ENCODE data around the gene BIN1. TPM values are rescaled to one million over a fixed set of nuclear protein-coding genes. Genes with fewer than 3 reads are reported as not detected.

Gene BIN1
- total RNA-seq, 1 donor from 2014 or later: 11.8 TPM

DNA sequence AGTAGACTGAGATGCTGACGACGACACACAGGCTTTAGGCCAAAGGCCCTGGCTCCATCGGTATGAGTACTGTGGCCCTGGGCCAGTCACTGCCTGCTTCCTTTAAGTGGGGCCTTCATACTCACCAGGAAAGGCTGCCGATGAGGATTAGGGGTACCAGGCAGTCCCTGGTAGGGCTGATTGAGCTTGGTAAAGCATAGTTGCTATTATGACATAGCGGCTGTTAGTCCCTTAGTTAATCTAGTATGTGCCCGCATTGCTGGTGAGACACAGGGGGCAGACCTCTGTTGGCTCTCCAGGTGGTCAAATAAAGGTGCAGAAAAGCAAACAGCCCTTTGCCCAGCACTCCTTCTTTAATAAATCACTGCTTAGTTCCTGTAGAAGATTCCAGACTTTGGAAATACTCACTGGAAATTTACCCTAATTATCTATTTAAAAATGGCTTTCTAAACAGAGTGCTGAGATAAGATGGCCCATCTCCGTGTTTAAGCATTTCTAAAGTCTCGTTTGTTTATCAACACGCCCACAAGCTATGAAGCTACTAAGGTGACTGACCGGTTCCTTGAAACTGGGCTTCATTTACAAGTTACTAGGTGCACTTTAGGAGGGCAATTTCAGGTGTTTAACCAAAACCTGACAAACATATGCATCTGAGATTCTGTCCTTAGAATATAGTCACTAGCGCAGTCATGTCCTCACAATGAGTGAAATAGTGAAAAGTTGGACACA is 8.7 kb upstream of the BIN1 start:
- Histone ChIP-seq H3K36me3 (ENCODE audit: control insufficient read depth, insufficient read depth, low read length) (no peaks in the 10 kb centered on the region), H3K27me3 (ENCODE audit: control insufficient read depth, insufficient read depth, low read length) (peaks cover 1% of the 10 kb centered on the region), H3K4me3 (ENCODE audit: low read depth, low read length) (no peak overlapping the region)
- TF ChIP-seq, protein P1, sequence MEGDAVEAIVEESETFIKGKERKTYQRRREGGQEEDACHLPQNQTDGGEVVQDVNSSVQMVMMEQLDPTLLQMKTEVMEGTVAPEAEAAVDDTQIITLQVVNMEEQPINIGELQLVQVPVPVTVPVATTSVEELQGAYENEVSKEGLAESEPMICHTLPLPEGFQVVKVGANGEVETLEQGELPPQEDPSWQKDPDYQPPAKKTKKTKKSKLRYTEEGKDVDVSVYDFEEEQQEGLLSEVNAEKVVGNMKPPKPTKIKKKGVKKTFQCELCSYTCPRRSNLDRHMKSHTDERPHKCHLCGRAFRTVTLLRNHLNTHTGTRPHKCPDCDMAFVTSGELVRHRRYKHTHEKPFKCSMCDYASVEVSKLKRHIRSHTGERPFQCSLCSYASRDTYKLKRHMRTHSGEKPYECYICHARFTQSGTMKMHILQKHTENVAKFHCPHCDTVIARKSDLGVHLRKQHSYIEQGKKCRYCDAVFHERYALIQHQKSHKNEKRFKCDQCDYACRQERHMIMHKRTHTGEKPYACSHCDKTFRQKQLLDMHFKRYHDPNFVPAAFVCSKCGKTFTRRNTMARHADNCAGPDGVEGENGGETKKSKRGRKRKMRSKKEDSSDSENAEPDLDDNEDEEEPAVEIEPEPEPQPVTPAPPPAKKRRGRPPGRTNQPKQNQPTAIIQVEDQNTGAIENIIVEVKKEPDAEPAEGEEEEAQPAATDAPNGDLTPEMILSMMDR (IDR thresholded peaks at IDR 0.05; ENCODE audit: insufficient read depth, low read length, severe bottlenecking): no peak
- DNase-seq (ENCODE audit: low read depth) (no peak), FAIRE-seq (no peak)

DNA sequence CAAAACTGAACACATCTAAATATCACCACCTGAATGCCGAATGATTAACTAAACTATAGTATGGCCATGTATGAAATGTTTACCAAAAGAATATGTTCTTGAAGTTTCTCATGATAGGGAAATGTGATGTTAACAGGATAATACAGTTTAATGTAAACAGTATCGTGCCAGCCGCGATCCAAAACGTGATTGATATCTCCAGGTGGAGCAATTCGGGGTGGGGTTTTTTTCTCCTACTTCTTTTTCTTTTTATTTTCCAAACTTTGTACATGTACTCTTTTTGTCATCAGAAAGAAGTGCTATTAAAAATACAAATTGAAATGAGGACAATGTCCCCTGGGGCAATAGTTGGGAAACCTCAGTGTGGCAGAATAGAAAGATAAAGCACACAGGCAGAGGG is 4.0 kb upstream of the BIN1 start:
- DNase-seq (ENCODE audit: low read depth) (no peak), FAIRE-seq (no peak)
- Histone ChIP-seq H3K27me3 (ENCODE audit: control insufficient read depth, insufficient read depth, low read length) (peaks cover 1% of the 10 kb centered on the region), H3K36me3 (ENCODE audit: control insufficient read depth, insufficient read depth, low read length) (no peaks in the 10 kb centered on the region), H3K4me3 (ENCODE audit: low read depth, low read length) (no peak overlapping the region)
- TF ChIP-seq, protein P1 (IDR thresholded peaks at IDR 0.05; ENCODE audit: insufficient read depth, low read length, severe bottlenecking): no peak

DNA sequence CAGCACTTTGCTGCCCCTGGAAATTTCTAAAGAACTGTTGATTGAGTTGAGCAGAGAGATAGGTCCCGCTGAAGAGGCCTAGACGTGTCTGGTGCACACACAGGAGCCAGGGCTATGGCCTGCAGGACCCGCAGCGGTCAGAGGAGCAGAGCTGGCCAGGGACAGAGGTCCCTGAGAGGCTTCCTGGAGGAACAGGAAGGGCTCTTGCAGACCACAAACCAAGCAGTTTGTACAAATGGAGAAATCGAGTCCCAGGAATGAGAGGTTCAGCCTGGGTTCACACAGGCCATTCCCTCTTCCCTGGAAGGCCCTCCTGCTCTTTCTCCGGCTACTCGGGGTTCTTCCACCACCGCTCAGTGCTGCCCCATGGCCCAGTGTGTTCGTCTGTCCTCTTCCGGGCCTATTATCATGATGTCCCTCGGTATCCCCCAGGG is 1.2 kb upstream of the BIN1 start:
- no peak for DNase-seq (ENCODE audit: low read depth)
- no peak overlapping the region for H3K4me3 ChIP-seq (ENCODE audit: low read depth, low read length)
- H3K27me3 ChIP-seq (ENCODE audit: control insufficient read depth, insufficient read depth, low read length): peaks cover 1% of the 10 kb centered on the region
- TF ChIP-seq, protein P1 (IDR thresholded peaks at IDR 0.05; ENCODE audit: insufficient read depth, low read length, severe bottlenecking): no peak
- H3K36me3 ChIP-seq (ENCODE audit: control insufficient read depth, insufficient read depth, low read length): no peaks in the 10 kb centered on the region
- FAIRE-seq: no peak

DNA sequence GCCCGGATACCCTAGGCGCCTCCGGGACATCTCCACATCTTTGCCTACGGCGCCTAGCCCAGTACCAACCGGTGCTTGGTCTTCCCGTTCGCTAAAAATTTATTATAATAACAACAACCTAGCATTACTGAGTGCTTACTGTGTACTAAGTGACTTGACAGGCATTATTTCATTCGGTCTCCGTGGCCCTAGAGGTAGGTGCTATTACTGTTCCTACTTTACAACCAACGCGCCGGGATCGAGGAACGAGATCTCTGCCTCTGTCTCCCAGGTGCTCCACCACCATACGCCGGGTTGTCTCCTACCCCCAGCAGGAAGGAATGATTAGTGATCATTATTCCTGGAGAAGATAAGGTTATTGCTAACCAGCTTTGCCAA is 657 bp upstream of the BIN1 start:
- DNase-seq (ENCODE audit: low read depth) (peak; percentile 38), FAIRE-seq (no peak)
- peaks cover 1% of the 10 kb centered on the region for H3K27me3 ChIP-seq (ENCODE audit: control insufficient read depth, insufficient read depth, low read length)
- H3K4me3 ChIP-seq (ENCODE audit: low read depth, low read length): peak overlapping the region; percentile 68
- H3K36me3 ChIP-seq (ENCODE audit: control insufficient read depth, insufficient read depth, low read length): no peaks in the 10 kb centered on the region
- TF ChIP-seq, protein P1 (IDR thresholded peaks at IDR 0.05; ENCODE audit: insufficient read depth, low read length, severe bottlenecking): peak; percentile 8

DNA sequence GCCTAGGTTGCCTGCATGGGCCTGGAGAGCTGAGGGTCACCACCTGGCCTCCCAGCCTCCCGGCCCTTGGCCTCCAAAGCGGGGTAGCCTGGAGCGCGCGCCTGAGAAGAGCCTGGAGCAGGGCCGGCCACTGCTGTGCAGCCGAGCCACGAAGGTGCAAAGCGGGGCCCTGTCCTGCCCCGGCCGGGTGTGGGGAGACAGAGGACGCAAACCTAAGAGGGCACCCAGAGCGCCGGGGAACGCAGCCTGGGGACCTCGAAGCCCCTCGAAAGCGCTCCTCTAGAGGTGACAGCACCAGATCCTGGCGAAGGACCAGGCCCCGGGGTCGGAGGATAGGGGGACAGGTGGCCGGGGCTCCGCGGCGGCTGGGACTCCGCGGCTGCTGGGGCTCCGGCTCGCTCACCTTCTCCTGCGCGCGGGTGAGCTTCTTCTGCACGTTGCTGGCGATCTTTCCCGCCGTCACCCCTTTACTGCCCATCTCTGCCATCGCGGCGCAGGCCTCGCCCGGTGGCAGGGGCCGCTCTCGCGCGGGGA is 430 bp downstream of the BIN1 start:
- TF ChIP-seq, protein P1 (IDR thresholded peaks at IDR 0.05; ENCODE audit: insufficient read depth, low read length, severe bottlenecking): no peak
- Histone ChIP-seq H3K27me3 (ENCODE audit: control insufficient read depth, insufficient read depth, low read length) (peaks cover under 1% of the 10 kb centered on the region), H3K36me3 (ENCODE audit: control insufficient read depth, insufficient read depth, low read length) (no peaks in the 10 kb centered on the region), H3K4me3 (ENCODE audit: low read depth, low read length) (peak overlapping the region; percentile 68)
- DNase-seq (ENCODE audit: low read depth) (no peak), FAIRE-seq (no peak)

Data from bronchial epithelial cell (primary cell).